AG08395 (cell line): ENCODE measurements around the gene GPC6.
"Not testable (repeated sequence)": the region's sequence is repeated elsewhere in the genome, so short reads cannot be mapped to it uniquely, and the experiment has no call there.

Source experiments
- DNase-seq: peaks from one replicate; pipeline ENCODE4 v3.0.0; 2012; ENCODE audit warnings: mixed read lengths, low spot score

The GPC6 gene

DNA sequence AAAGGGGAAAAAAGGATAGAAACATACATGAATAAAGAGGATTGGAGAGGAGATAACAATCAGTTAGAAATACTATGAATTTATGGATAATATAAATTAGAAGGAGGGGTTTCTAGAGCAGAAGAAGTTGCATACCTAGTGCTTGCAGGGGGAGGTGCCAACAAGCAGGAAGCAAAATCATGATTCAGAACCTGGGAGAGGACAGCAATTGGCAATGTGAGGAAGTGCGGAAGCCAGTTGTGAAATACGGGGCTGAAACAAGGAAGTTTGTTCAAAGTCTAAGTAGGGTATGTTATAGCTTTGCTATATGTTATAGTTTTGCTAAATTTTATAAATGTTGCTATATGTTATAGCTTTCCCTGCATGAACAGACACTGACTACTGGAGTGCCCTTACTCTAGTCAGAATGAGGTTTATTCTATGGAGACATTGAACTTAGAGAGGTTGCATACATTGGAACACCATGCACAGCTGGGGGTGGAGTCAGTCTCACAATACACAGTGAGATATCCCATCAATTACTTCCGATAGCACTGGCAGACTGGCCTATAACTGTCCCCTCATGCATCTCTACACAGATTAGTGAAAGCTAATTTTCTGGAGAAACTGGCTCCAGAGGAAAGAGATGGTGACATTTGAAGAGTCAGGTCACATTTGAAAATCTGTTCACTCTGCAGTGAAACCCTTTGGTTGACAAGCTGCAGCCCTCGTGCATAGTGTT is 92.1 kb downstream of the GPC6 start:
- no peak for DNase-seq

- no peak for DNase-seq
Observed at GRCh38 chr13:93320942-93321341, 94.3 kb downstream of the GPC6 start.

GRCh38 chr13:93323880-93324279 is 97.3 kb downstream of the GPC6 start:
- DNase-seq, result not testable (repeated sequence)

GRCh38 chr13:93325303-93326233 is 99.0 kb downstream of the GPC6 start:
- DNase-seq, result no peak

- no peak for DNase-seq
Observed at GRCh38 chr13:93326234-93326811, 99.7 kb downstream of the GPC6 start.

DNA sequence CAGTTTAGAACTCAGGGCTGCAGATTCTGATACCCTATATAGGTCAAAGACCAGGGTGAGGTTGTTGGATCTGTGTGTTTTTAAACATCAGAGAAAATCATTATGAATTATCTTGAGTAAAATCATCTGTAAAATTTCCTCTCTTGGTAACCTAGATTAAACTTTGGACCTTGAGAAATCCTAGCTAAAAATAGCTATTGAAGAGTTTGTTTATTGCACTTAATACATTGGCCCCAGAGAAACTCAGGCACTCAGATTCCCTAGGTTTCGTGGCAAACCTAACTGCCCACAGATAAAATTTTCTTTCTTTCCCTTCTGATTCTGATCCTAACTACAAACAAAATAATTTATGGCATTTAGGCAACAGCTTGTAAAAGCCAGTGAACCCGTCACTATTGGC is 102.3 kb downstream of the GPC6 start:
- no peak for DNase-seq

DNA sequence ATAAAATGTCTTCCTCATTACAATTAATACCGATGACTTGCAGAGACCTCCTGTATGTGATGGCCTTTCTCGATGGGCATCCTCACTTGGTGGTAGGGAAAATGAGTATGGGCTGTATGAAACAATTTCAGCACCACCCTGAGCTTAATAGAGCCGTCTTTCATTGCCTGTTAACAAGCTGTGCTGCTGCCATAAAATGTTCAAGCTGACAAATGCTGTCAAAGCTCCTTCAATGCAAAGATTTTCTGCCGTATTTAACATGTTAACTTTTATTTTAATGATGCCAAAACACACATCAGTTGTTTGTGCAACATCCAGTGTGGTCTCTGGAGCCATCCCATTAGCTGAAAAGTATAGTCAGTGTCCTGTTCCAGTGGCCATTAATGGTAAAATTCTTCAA is 110.1 kb downstream of the GPC6 start:
- no peak for DNase-seq

GRCh38 chr13:93338030-93338429 is 111.4 kb downstream of the GPC6 start:
- no peak for DNase-seq

DNA sequence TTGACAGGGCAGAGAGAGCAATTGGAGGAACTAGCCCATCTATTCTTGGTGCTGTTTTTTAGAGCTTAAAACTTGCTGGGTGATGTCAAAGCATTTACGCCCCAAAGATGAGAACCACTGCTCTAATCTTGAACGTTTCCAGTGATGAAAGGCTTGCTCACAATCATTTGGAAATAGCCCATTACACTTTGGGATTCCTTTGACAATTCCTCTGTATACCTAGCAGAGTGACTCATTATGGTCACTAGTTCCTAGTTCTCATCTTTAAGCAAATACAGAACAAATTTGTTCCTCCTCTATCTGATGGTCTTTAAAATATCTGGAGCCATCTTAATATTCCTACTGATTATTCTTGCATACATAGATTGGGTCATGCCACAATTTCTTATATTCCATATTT is 112.3 kb downstream of the GPC6 start:
- no peak for DNase-seq

- no peak for DNase-seq
Observed at GRCh38 chr13:93339550-93339949, 112.9 kb downstream of the GPC6 start.

- no peak for DNase-seq
Observed at GRCh38 chr13:93341517-93341916, 114.9 kb downstream of the GPC6 start.

DNA sequence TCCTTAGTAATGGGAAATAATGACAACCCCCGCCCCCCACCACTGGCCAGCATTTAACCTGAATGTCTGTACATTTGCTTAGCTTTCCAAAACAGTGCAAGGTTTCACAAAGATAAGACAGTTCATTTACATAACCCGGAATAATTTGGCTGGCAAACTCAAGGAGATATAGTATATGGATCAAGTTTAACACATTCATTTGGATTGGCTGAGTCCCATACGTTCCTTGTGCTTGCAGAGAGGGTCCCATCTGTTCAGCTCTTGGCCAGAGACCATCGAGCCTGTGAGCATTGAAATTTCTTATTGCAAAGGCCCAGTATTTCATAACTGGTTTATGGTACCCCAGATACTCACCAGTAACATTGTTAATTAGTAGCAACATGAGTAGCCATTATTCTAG is 116.5 kb downstream of the GPC6 start:
- DNase-seq, result no peak

- DNase-seq, result no peak
Observed at GRCh38 chr13:93344048-93344705, 117.6 kb downstream of the GPC6 start.

GRCh38 chr13:93345024-93345423 is 118.4 kb downstream of the GPC6 start:
- no peak for DNase-seq

- peak; percentile 8 for DNase-seq
Observed at GRCh38 chr13:93345770-93346169, 119.2 kb downstream of the GPC6 start.

GRCh38 chr13:93352616-93353015 is 126.0 kb downstream of the GPC6 start:
- no peak for DNase-seq

DNA sequence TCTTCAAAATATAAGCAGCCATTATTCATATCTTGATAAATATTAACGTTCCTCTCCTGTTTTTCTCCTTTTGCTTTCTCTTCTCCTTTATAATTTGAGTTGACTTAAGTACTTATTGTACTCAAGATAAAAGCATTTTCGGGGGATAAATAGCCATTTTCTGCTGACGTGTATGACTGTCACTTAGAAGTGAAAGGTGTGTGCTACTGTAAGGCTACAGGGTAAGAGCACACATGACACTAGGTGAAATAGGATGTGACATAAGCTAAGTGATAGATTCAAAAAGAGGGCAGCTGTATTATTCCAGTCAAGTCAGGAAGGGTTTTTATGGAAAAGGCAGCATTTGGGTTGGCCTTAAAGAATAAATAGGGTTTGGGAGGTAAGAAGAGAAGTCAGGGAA is 128.5 kb downstream of the GPC6 start:
- DNase-seq, result no peak

GRCh38 chr13:93356469-93356868 is 129.9 kb downstream of the GPC6 start:
- DNase-seq, result no peak

GRCh38 chr13:93360021-93360420 is 133.4 kb downstream of the GPC6 start:
- no peak for DNase-seq

- no peak for DNase-seq
Observed at GRCh38 chr13:93361703-93362102, 135.1 kb downstream of the GPC6 start.

DNA sequence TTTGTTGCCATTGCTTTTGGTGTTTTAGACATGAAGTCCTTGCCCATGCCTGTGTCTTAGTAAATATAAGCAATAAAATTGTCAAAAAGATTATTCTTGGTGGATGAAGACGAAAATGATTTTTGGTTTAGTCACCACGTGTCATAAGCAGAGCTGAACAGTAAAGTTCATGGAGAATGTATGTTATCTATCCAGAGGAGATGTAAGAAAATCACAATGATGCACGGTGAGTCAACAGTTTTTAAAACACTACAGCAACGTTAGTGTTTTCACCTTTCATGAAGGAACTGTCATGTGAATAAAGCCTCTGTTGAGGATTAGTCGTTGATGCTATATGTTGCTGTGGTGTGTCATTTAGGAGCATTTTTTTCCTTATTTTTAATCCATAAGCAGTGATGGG is 137.6 kb downstream of the GPC6 start:
- DNase-seq, result no peak

DNA sequence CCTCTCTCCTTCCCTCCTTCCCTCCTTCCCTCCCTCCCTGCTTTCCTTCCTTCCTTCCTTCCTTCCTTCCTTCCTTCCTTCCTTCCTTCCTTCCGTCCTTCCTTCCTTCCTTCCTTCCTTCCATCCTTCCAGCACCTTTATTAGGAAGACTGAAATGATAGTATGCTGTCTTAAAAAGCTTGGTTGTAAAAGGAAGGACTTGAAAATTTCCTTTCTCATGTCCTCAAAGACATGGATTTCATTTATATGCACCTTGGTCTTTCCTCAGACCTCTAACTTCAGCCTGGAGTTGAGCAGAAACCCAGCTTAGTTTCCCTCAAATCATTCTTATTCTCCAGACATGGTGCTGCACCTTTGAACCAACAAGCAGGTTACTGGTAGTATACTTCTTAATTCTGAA is 141.7 kb downstream of the GPC6 start:
- no peak for DNase-seq
